Measurements from ENCODE around the gene SIRPB1.
"Not testable (repeated sequence)": the region's sequence is repeated elsewhere in the genome, so short reads cannot be mapped to it uniquely, and the experiment has no call there.

SIRPB1 gene

DNA sequence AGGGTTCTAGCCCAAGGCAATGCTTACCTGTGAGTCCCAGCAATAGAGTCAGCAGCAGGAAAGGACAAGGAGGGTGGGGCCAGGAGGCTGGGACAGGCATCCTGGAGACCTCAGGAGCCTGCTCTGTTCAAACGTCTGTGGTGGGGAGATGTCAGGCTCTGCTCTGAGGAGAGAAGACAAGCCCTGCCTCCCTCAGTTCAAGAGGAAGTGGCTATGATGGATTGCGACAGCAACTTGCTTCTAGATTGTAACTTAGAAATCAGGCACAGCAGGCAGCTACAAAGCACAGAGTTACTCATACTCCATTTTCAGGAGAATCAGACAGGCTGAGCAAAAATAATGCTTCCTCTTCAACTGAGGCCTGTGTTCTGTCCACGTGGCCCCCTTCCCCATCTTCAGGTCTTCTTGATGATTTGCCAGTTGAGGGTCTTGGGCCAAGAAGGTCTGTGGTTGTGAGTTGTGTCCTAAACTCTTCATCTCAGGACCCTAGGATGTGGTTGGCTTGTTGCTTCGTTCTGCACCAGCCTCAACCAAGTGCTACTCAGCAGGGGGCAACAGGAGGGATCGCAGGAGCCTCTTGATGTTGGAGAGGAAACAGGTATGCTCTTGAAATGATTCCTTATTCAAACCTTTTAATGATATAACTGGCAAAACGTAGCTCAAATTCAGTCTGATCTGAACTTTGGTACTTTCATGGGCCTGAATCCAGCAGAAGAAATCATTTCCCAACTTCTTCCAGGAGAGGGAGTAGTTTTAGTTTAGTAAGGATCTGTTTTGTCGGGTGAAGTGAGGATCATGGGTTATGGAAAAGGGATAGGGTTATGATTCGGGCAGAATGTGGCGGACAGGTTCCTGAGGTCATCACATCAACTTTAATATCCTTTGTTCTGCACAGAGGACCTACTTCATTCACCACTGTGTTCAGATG is 31.0 kb downstream of the SIRPB1 start:
- DNase-seq: no peak

DNA sequence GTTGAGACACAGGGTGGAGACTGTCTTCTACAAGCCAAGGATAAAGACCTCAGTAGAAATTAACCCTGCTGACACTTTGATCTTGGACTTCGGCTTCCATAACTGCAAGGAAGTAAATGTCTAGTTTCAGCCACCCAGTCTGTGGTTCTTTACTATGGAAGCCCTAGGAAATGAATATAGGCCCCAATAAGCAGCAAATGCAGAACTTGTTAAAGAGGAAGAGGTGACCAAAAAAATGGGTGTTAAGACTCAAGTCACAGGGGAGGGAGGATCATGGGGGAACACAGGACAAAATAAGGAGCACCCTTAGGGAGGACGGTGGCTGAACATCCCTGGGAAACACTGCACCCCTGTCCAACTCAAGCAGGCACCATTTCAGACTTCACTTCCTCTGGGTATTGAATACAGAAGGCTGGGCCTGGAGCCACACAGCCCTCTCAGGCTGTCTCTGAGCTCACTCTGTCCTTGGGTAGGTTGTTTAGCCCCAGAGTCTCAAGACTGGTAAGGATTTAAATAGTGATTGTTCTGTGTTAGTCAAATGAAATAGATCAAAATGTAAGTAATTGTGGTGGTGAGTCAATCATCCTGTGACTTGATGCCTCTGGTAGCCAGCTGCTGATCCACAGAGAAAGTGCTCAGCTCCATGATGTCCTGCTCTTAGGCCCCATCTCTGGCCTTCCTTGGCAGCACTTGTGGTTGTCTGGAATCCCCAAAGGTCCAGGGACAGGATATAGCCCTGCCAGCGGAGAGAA is 31.9 kb downstream of the SIRPB1 start:
- DNase-seq: no peak

DNA sequence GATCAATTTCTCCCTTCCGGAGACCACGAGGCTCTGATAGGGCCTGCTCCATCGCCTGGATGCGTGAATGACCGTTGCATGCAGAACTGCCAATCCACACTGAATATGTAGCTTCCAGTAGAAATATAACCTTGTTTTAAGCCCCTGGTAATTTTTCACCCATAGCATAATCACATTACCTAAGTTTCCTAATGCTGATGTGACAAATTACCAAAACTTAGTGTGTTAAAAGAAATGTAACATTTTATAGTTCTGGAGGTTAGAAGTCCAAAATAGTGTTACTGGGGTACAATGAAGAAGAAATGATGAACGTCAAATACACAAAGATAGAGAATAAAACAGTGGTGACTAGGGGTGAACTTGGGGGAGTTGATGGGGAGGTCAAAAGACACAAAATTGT is 40.3 kb downstream of the SIRPB1 start:
- no peak for DNase-seq

DNA sequence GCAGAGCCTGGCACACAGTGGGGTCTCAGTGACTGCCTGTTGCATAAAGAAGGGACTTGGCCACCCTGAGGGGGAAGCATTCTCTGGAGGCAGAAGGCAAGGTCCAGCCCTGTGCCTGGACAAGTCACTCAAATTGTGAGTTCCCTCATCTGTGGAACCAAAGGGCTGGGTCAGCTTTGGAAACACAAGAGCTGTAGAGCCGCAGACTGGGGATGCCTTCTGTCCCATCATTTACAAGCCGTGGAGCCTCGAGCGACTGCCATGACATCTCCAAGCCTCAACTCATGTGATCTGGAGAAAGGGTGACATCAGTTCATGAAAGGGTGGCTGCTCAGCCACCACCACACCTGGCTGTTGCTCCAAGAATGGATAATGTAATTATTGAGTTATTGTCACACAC is 41.9 kb downstream of the SIRPB1 start:
- DNase-seq: no peak

DNA sequence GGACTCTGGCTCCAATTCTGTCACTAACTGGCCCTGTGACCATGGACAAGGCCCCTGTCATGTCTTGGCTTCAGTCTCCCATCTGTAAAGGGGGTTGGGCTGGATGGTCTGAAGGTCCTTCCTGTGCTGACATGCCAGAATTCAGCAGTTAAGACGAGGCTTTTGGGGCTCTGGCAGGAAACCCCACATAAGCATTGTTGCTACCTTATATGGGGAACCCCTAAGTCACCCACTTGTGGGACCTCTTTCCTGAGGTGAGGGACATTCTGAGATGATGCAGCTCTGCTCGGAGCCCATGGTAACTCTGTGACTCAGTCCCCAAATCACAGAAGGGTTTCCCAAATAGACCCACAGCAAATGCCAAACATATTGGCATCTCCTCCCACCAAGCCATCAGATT is 42.5 kb downstream of the SIRPB1 start:
- DNase-seq: not testable (repeated sequence)

DNA sequence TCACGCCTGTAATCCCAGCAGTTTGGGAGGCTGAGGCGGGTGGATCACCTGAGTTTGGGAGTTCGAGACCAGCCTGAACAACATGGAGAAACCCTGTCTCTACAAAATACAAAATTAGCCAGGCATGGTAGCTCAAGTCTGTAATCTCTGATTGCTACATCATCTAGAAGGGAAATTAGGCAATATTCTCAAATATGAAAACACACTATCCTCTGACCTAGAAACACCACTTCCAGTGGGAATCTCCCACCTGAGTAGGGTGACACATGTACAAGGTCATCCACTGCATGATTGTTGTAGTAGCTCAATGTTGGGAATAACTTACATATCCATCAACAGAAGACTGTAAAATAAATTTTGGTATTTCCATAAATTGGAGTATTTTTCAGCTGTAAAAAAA is 43.2 kb downstream of the SIRPB1 start:
- no peak for DNase-seq

DNA sequence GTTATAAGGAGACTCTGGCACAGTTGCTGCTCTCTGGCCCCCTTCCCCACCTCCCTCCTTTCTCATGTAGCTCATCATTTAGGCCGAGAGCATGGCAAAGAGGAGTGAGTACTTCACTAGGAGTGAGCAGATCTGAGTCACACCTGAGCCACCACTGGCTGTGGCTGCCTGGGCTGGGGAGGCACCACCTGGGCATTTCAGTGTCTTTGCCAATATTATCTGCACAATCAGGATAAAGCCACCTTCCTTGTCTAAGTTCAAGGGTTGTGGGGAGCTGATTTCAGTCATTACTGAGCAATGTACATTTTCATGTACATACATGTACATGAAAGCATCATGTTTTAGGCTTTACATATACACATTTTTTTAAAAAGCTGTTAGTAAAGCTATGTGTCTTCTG is 43.8 kb downstream of the SIRPB1 start:
- DNase-seq: not testable (repeated sequence)

DNA sequence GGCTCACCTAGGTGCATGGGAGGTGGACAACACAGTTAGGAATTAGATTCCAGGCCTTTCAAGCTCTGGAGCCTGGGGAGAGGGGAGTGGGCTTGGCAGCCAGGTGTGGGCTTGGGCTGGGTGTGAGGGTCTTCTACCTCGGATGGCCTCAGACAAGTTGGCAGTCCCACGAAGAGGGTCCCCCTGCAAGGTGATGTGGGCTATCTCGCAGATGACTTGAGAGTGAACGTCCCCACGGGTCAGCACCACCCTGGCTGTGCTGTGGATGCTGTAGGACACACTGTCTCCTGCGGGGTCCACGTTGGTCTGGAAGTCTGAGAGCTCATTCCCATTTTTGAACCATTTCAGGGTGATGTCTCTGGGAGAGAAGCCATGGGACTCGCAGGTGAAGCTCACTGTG is 48.2 kb downstream of the SIRPB1 start:
- DNase-seq: not testable (repeated sequence)
